PC-9 (cell line): ENCODE measurements around the gene OR4E1. TPM values are rescaled to one million over a fixed set of nuclear protein-coding genes. Genes with fewer than 3 reads are reported as not detected.

Experiments
- BruUV-seq: library from RNA; stranded (reverse); fragments of 400-500 nt; replicated peaks from 2 replicates; lab custom pipeline; 2021; lab: Mats Ljungman, UMichigan
- CTCF ChIA-PET: fragments of 300-600 bp; sonication (Branson Sonifier 250); formaldehyde crosslinking; loops from one replicate; lab custom pipeline; 2022; ENCODE audit warnings: antibody characterized with exemption; lab: Charles Lee
- POLR2A ChIA-PET: fragments of 300-600 bp; sonication (Branson Sonifier 250); formaldehyde crosslinking; loops from one replicate; lab custom pipeline; 2022; ENCODE audit warnings: antibody characterized with exemption; ENCODE audit not compliant: unreplicated experiment; lab: Charles Lee
- DNase-seq, 2 experiments: peaks; one replicate each; pipeline versions ENCODE4 v3.0.0 to v3.0.0-alpha.2; 2015 to 2022; ENCODE audit warnings: mixed read lengths in 1 of 2
- H2AFZ ChIP-seq: fragments of 200-600 bp; sonication (generic); 2 replicates; pipeline ENCODE4 v1.8.1; 2017; ENCODE audit warnings: antibody characterized with exemption
- H3F3A ChIP-seq: fragments of 200-600 bp; sonication (generic); 2 replicates; pipeline ENCODE4 v1.8.1; 2017; ENCODE audit warnings: antibody characterized with exemption, mild to moderate bottlenecking, low read depth; ENCODE audit not compliant: insufficient read depth
- H3K27ac ChIP-seq: fragments of 200-600 bp; sonication (generic); 2 replicates; pipeline ENCODE4 v1.6.1; 2016; ENCODE audit warnings: mixed run types
- H3K27me3 ChIP-seq: fragments of 200-600 bp; sonication (generic); 2 replicates; pipeline ENCODE4 v1.6.1; 2016; ENCODE audit warnings: low read depth, mixed run types; ENCODE audit not compliant: insufficient read depth
- H3K36me3 ChIP-seq: fragments of 200-600 bp; sonication (generic); 2 replicates; pipeline ENCODE4 v1.6.1; 2016; ENCODE audit warnings: low read depth, mixed run types
- H3K4me1 ChIP-seq: fragments of 200-600 bp; sonication (generic); replicated peaks from 2 replicates; pipeline ENCODE4 v1.6.1; 2016; ENCODE audit warnings: mixed run types; ENCODE audit not compliant: insufficient read depth
- H3K4me2 ChIP-seq: fragments of 200-600 bp; sonication (generic); 2 replicates; pipeline ENCODE4 v1.6.1; 2017; ENCODE audit warnings: mixed run types
- H3K4me3 ChIP-seq: fragments of 200-600 bp; sonication (generic); 2 replicates; pipeline ENCODE4 v1.6.1; 2016; ENCODE audit warnings: mixed run types
- H3K79me2 ChIP-seq: fragments of 200-600 bp; sonication (generic); 2 replicates; pipeline ENCODE4 v1.6.1; 2017; ENCODE audit warnings: low read depth, mixed run types
- H3K9me2 ChIP-seq: fragments of 200-600 bp; sonication (generic); 2 replicates; pipeline ENCODE4 v1.8.1; 2017; ENCODE audit warnings: mild to moderate bottlenecking; ENCODE audit not compliant: insufficient read depth
- H3K9me3 ChIP-seq: fragments of 200-600 bp; sonication (generic); 2 replicates; pipeline ENCODE4 v1.8.1; 2016; ENCODE audit warnings: low read depth; ENCODE audit not compliant: insufficient read depth
- H4K20me1 ChIP-seq: fragments of 200-600 bp; sonication (generic); 2 replicates; pipeline ENCODE4 v1.8.1; 2017; ENCODE audit not compliant: insufficient read depth
- EZH2 ChIP-seq: fragments of 200-600 bp; sonication (generic); IDR thresholded peaks from 2 replicates; pipeline ENCODE4 v1.8.0; 2017; ENCODE audit warnings: antibody characterized with exemption, low read depth
- intact Hi-C: fragments of 100-400 bp; cut with micrococcal nuclease; formaldehyde crosslinking; loops from one replicate; pipeline ENCODE4 v1.10.0; 2022; ENCODE audit not compliant: unreplicated experiment
- total RNA-seq: library from RNA; stranded (reverse); gene quantifications from 2 replicates; pipeline ENCODE4 v1.2.3, GENCODE V29; 2021
- TF ChIP-seq, protein P1 (sequence below): fragments of 200-600 bp; sonication (generic); conservative IDR thresholded peaks from 2 replicates; pipeline ENCODE4 v1.6.1; 2017; ENCODE audit warnings: mixed run types, antibody characterized with exemption, mild to moderate bottlenecking, moderate library complexity

Gene OR4E1
- total RNA-seq, 1 experiment from 2014 or later = not detected

DNA sequence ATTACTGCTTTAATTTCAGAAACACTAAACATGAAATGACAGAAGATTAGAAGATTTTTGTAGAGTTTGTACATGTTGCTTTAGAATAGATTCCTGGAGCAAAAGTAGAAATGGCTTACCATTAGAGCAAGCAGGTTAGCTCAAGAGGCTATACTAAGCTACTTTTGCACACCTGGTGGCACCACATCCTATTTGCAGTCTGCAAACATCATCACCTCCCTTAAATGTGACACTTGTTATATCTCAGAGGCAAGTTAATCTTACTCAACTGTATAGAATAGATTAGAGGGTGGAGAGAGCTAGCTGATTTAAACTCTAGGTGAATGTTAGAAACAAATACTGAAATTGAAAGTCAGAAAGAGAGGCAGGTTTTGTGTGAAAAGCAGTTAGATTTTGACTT lies 30.7 kb upstream of the OR4E1 start:
- H4K20me1 ChIP-seq = no peaks in the 10 kb centered on the region
- DNase-seq = no peak
- no peak for TF ChIP-seq EZH2
- TF ChIP-seq, protein P1, sequence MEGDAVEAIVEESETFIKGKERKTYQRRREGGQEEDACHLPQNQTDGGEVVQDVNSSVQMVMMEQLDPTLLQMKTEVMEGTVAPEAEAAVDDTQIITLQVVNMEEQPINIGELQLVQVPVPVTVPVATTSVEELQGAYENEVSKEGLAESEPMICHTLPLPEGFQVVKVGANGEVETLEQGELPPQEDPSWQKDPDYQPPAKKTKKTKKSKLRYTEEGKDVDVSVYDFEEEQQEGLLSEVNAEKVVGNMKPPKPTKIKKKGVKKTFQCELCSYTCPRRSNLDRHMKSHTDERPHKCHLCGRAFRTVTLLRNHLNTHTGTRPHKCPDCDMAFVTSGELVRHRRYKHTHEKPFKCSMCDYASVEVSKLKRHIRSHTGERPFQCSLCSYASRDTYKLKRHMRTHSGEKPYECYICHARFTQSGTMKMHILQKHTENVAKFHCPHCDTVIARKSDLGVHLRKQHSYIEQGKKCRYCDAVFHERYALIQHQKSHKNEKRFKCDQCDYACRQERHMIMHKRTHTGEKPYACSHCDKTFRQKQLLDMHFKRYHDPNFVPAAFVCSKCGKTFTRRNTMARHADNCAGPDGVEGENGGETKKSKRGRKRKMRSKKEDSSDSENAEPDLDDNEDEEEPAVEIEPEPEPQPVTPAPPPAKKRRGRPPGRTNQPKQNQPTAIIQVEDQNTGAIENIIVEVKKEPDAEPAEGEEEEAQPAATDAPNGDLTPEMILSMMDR = no peak
- CTCF ChIA-PET = no interaction called here
- no peaks in the 10 kb centered on the region for H3F3A ChIP-seq
- POLR2A ChIA-PET = no interaction called here
- intact Hi-C loops = no loop called here
- BruUV-seq = no TSS peak
- H3K4me1 ChIP-seq = no peaks in the 10 kb centered on the region
- H3K27ac ChIP-seq = no peak overlapping the region
- H3K79me2 ChIP-seq = no peaks in the 10 kb centered on the region
- no peaks in the 10 kb centered on the region for H3K36me3 ChIP-seq
- no peak overlapping the region for H2AFZ ChIP-seq
- H3K27me3 ChIP-seq = no peaks in the 10 kb centered on the region
- H3K4me3 ChIP-seq = no peak overlapping the region
- H3K9me3 ChIP-seq = no peaks in the 10 kb centered on the region
- no peak overlapping the region for H3K4me2 ChIP-seq
- no peaks in the 10 kb centered on the region for H3K9me2 ChIP-seq

DNA sequence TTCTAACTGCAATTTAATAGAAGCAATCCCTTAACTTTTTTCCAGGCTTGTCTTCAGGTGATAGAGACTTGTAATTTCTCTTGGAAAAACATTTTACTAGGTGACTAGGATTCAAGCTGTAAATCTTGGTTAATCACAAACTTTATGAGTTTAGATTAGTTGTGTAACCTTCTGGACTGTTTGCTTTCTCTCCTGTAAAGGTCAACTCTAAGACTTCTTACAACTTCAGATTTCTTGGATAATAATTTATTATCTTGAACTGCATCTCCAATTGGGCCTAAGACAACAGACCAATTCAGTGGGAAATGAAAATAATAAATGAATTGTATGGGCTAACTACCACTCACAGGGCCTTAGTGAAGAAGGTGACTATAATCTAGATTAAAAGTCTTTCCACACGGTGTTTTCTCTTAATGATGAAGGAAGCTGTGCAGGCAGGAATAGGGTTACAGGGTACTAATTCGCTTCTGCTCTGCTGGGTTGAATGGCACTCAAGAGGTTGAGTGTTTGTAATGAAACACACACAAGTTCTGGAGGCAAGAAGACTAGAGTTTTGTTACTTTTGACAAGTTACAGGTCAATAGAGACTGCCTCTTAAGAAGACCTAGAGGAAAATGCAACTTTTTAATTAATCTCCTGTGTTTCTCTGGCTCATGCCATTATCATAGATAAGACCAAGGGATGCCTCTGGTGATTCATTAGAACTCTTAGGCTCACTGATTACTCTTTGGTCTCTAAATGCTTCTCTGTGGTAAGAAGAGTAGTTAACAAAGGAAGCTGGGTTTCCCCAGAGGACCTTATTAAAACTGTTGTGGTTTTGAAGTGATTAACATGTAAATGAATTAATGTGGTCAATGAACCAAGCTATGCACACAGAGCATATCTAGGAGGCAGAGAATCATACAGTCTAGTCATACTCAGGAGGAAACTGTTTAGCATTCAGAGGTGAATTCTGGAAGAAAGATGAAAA lies 30.0 kb upstream of the OR4E1 start:
- Histone ChIP-seq H3F3A (no peaks in the 10 kb centered on the region), H2AFZ (no peak overlapping the region), H3K4me1 (no peaks in the 10 kb centered on the region), H3K27me3 (no peaks in the 10 kb centered on the region), H3K27ac (no peak overlapping the region), H3K36me3 (no peaks in the 10 kb centered on the region), H3K4me3 (no peak overlapping the region), H3K9me3 (no peaks in the 10 kb centered on the region), H3K79me2 (no peaks in the 10 kb centered on the region), H4K20me1 (no peaks in the 10 kb centered on the region), H3K9me2 (no peaks in the 10 kb centered on the region), H3K4me2 (no peak overlapping the region)
- TF ChIP-seq, protein P1 = no peak
- no peak for TF ChIP-seq EZH2
- CTCF ChIA-PET = no interaction called here
- DNase-seq = no peak
- no TSS peak for BruUV-seq
- POLR2A ChIA-PET = no interaction called here
- intact Hi-C loops = no loop called here

DNA sequence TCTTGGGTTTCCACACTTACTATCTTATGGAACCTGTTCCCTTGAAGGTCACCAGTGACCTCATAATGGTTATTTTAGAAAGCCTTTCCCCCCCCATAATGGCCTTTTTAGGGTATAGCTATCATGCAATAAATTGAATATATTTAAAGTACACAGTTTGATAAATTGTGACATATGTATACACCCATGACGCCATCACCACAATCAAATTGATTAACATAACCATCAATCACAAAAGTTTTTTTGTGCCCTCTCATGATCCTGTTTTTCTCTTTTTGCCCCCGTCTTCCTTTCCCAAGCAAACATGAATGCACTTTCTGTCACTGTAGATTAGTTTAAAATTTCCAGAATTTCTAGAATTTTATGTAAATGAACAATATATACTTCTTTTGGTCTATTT lies 28.7 kb upstream of the OR4E1 start:
- BruUV-seq = no TSS peak
- H3K36me3 ChIP-seq = no peaks in the 10 kb centered on the region
- H3F3A ChIP-seq = no peaks in the 10 kb centered on the region
- no peak overlapping the region for H3K4me2 ChIP-seq
- no peaks in the 10 kb centered on the region for H4K20me1 ChIP-seq
- no peaks in the 10 kb centered on the region for H3K9me3 ChIP-seq
- no peaks in the 10 kb centered on the region for H3K79me2 ChIP-seq
- no peaks in the 10 kb centered on the region for H3K27me3 ChIP-seq
- no peak overlapping the region for H3K4me3 ChIP-seq
- H2AFZ ChIP-seq = no peak overlapping the region
- TF ChIP-seq EZH2 = no peak
- TF ChIP-seq, protein P1 = no peak
- no peak for DNase-seq
- ChIA-PET POLR2A (no interaction called here), CTCF (no interaction called here)
- intact Hi-C loops = no loop called here
- H3K9me2 ChIP-seq = no peaks in the 10 kb centered on the region
- no peak overlapping the region for H3K27ac ChIP-seq
- H3K4me1 ChIP-seq = no peaks in the 10 kb centered on the region
